ENCODE data around the gene SUMF1.

SUMF1 gene

GRCh38 chr3:4416427-4416945, 50.6 kb downstream of the SUMF1 start:
- no peak for DNase-seq (ENCODE audit: low read depth in 2 of 2)

- DNase-seq (ENCODE audit: low read depth in 2 of 2), result no peak
These were observed 53.6 kb downstream of the SUMF1 start for GRCh38 chr3:4413467-4413866.

DNA sequence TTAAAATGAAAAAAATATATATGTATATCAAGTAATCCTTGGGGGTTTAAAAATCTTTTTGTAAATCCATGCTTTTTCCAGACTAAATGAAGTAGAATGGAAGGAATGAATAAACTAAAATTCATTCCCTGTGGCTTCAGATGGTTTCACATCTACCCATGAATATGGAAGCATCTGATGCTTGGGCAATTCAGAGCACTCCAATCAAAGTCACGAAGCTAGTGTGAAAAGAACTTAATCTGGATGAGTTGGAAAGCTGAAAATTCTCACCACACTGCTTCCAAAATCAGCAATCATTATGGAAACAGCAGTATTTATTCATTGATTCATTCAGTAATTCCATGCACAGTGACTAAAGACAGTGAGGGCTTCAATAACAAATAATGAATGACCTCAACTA, 55.2 kb downstream of the SUMF1 start:
- DNase-seq (ENCODE audit: low read depth in 2 of 2), result no peak

DNA sequence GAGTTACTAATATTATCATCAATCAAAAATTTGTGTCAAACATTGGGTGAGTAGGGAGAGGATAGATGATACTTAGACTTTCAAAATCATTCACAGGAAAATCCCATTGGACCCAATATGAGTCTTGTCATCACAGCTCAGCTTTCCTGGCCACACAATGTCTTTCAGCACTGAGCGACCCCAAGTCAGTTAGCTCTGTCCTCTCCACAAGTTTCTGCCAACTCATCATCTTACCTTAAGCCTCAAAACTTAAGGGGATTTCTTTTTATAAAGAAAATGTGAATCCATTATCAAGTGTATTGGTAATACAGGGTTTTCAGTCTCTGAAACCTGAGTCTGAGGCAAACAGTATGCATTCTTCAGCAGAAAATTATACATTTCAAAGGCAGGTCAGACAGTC, 55.8 kb downstream of the SUMF1 start:
- no peak for DNase-seq (ENCODE audit: low read depth in 2 of 2)

DNA sequence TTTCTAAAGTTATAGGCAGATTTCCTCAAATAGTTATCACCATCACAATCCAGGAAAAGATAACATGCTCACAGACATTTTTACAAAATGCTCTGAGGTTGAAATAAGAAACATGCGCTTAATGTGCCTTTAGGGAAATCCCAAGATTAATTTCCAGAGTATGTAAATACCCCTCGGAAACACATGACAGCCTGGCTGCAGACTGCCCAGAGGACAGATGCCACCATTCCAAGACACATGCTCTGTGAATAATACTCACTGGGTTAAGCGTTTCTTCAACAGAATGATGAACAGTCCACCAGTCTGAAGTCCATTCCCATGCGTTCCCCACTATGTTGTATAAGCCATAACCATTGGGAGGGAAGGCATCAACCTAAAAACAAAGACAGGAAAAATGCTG, 56.5 kb downstream of the SUMF1 start:
- DNase-seq (ENCODE audit: low read depth in 2 of 2), result no peak

DNA sequence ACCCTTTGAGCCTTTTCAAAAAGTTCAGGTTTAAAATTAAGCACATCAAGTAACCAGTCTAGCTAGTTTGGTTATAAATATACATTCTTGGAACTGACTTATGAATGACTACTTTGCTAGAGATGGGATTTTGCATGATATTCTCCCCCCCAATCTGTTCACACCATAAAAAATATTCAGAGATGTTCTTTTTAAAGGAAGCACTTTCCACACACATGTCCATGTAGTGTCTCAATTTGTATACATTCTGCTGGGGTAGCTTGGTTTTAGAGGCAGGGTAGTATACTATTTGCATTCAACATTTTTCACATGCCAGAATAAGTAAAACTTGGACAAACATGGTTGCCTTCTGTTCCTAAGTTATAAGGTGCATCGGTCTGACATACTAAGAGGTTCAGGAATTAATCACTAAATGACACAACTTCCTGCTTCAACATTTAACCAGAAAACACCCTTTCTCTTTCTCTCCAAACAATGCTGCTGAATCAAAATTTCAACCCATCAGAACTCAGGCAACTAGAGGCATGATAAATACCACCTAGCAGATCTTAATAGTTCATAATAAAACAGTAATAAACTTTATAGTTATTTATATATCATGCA, 57.0 kb downstream of the SUMF1 start:
- no peak for DNase-seq (ENCODE audit: low read depth in 2 of 2)

DNA sequence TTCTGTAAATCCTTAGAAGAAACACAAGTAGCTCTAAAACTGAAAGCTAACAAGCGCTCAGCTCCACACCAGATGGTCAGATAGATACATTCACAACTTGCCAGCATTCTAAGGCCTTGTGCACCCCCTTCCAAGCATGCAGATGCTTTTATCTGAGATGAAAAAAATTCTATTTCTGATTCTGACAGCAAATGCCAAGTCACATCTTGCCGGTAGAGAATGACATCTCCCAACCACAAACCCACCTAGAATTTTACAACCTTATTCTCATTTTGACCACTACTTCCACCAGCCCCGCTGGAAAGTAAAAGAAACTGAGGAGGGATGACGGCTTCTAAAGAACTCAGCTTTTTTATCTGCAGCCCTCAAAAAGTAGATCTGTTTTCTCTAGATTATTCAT, 57.7 kb downstream of the SUMF1 start:
- DNase-seq (ENCODE audit: low read depth in 2 of 2), result no peak

GRCh38 chr3:4408958-4409357, 58.1 kb downstream of the SUMF1 start:
- no peak for DNase-seq (ENCODE audit: low read depth in 2 of 2)

DNA sequence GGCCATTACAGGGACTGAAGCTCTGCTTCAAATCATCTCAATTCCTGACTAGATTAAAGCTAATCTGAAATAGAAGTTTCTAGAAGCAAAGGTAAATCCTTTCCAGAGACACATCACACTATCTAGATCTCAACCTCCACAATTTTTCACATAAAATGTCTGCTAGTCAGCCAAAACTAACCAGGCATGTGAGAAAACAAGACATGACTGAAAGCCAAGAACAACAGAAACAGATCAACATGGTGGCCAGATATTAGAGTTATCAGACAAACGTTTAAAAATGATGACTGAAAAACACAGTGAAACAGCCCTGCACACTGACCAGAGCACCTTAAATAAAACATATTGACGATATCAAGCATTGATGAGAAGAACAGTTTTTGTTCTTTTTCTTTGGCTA, 59.1 kb downstream of the SUMF1 start:
- DNase-seq (ENCODE audit: low read depth in 2 of 2), result no peak

DNA sequence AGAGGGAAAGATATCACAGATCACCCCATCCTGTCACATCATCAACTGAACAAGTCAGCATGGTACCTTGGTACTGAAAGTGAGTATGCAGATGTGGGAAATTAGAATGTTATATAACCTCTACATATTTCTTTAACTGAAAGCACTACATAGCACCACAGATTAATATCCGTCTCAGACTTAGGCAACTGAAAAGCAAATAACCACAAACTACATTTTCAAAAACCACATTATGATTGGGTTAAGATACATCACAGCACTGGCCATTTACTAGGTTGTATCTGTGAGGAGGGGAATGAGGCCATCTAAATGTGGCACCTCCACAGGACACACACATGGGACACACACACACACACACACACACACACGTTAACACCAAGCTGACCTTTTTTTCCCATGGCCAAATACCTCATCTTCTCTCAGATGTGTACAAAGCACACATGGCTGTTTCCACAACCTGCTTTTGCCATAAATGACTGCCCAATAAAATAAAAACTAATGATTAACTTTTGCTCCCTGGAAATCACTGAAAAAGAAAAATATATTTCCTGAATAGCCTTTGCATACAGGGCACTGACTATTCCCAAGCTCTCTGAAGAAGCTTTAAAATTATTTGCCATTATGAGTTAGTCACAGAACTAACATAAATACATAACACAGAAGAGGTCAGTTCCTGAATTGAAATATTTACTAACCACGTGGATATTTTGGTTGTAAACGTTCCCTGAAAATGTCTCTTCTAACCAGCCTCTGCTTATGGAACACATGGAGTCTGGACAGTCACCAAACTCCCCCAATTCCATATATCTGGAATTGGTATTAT, 60.1 kb downstream of the SUMF1 start:
- no peak for DNase-seq (ENCODE audit: low read depth in 2 of 2)

DNA sequence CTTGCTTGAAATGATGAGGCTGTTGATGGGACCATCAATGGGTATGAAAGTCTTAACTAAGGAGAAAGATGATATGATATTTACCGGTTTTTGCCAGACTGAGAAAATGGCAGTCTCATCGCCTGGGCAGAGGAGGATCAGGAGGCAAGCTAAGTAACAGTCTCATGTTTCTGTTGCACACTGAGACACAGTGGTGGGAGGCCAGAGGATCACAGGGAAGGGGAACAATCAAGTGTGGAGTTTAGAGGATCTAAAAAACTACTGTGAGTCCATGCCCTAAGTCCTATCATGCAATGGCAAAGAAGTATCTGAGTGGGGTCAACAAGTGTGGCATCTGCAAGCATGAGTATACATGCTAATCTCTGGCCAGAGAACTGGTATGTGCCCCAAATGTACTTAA, 62.2 kb downstream of the SUMF1 start:
- no peak for DNase-seq (ENCODE audit: low read depth in 2 of 2)

DNA sequence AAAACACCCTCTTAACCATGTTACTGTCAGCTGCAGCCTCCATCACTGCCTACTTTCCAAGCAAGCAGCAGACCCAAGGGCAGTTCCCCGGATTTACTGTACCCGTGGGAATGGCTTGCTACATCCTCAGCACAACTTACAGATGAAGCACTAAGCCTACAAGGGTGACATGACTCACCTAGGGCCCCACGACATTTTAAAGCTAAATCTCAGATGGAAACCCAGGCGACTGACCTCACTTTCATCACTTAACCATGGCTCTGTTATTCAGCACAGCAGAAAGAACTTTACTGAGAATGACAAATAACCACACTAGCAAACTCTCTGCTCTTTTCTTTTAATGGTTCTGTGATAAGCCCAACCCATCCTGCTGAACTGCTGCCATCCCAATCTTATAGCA, 65.6 kb downstream of the SUMF1 start:
- peak in 1 of 2 donors; percentile 39 for DNase-seq (ENCODE audit: low read depth in 2 of 2)

DNA sequence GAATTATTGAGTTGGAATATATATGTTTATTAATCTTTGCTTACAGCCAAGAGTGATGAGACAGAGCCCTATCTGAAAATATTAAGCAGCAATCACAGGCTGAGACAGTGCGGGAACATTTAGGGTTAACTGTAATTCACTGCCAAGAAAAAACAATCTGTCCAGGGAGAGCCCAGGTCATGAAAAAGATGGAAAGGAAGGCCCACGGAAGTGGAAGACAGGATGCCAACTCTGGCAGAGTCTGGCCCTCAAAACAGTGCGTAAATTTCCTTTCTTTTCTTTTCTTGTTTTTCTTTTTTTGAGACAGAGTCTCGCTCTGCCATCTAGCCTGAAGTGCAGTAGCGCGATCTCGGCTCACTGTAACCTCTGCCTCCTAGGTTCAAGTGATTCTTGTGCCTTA, 67.6 kb downstream of the SUMF1 start:
- no peak for DNase-seq (ENCODE audit: low read depth in 2 of 2)

- no peak for DNase-seq (ENCODE audit: low read depth in 2 of 2)
These were observed 68.2 kb downstream of the SUMF1 start for GRCh38 chr3:4398941-4399245.

- no peak for DNase-seq (ENCODE audit: low read depth in 2 of 2)
These were observed 68.7 kb downstream of the SUMF1 start for GRCh38 chr3:4398120-4398940.

- DNase-seq (ENCODE audit: low read depth in 2 of 2), result no peak
These were observed 69.6 kb downstream of the SUMF1 start for GRCh38 chr3:4397466-4397865.

GRCh38 chr3:4396542-4396941, 70.5 kb downstream of the SUMF1 start:
- DNase-seq (ENCODE audit: low read depth in 2 of 2), result no peak

DNA sequence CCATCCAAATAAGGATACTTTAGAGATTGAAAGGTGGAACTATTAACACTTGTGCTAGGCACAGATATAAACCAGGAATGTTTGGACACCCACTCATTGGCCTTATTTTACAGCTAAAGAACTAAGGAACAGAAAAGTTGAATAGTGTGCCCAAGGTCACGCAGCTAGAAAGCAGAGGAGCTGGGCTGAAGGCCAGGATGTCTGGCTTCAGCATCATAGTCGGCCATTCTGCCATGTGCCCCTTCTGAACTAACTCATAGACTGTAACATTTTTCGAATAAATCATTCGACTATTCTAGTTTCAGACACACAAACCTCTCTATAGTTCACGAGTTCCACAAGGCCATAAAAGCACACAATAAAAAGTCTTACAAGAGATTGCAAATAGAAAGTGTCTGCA, 71.1 kb downstream of the SUMF1 start:
- no peak for DNase-seq (ENCODE audit: low read depth in 2 of 2)

GRCh38 chr3:4395448-4395847, 71.6 kb downstream of the SUMF1 start:
- no peak for DNase-seq (ENCODE audit: low read depth in 2 of 2)

- DNase-seq (ENCODE audit: low read depth in 2 of 2), result no peak
These were observed 72.5 kb downstream of the SUMF1 start for GRCh38 chr3:4394567-4394966.

GRCh38 chr3:4394048-4394447, 73.0 kb downstream of the SUMF1 start:
- peak in 1 of 2 donors; percentile 16 for DNase-seq (ENCODE audit: low read depth in 2 of 2)

DNA sequence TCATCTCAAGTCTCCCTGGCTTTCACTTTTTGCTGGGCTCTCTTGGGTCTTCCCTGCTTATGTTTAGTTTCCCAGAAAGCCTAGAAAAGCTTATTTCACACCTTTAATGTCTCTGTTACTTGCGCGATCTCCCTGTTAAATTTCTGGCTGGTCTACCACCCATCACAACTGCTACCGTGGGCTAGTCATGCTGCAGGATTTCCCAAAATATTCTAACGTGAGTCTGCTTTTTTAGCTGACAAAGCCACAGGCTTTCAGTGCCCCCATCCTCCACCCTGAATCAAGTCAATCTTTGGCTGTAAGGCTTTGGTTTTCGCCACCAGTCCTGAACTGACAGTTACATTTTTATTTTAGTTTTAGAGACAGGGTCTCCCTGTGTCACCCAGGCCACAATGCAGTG, 74.1 kb downstream of the SUMF1 start:
- no peak for DNase-seq (ENCODE audit: low read depth in 2 of 2)

Measured in stimulated activated CD8-positive, alpha-beta memory T cell treated with anti-CD3 and anti-CD28 coated beads, Interleukin-2, amount 100 ng/mL, for 48 hours (primary cell).